Choroid plexus epithelial cell (primary cell): Measurements from ENCODE around the gene TRIP12.

Experiments
- DNase-seq: peaks from one replicate; pipeline ENCODE4 v3.0.0-alpha.2; 2010; ENCODE audit warnings: low read depth
- H3K4me3 ChIP-seq: 2 replicates; pipeline ENCODE4 v1.5.1; 2011; ENCODE audit warnings: low read depth, mild to moderate bottlenecking, control low read depth, low read length, moderate library complexity
- TF ChIP-seq, protein P1 (sequence below): conservative IDR thresholded peaks from 2 replicates; pipeline ENCODE4 v1.5.1; 2011; ENCODE audit warnings: low read depth, mild to moderate bottlenecking, control low read depth, inconsistent platforms, low read length, moderate library complexity

Gene TRIP12

DNA sequence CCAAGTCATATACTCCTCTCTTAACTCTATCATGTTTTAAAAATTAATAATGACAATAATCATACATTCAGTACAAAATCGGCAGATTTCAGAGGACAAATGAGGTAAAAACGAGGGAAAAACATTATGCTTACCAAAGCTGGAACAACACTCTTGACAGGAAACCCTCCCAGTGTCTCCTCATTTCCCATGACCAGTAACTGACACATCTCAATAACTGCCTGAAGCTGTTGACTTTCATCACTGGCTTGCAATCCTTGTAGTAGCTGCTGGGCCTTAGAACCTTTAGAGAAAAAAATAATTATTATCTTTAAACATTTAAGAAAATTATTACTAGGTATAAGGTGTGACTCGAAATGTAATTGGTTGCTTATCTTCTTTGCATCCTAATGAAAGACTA, 103.6 kb downstream of the TRIP12 start:
- DNase-seq, result no peak
- H3K4me3 ChIP-seq, result no peak overlapping the region
- TF ChIP-seq, protein P1, sequence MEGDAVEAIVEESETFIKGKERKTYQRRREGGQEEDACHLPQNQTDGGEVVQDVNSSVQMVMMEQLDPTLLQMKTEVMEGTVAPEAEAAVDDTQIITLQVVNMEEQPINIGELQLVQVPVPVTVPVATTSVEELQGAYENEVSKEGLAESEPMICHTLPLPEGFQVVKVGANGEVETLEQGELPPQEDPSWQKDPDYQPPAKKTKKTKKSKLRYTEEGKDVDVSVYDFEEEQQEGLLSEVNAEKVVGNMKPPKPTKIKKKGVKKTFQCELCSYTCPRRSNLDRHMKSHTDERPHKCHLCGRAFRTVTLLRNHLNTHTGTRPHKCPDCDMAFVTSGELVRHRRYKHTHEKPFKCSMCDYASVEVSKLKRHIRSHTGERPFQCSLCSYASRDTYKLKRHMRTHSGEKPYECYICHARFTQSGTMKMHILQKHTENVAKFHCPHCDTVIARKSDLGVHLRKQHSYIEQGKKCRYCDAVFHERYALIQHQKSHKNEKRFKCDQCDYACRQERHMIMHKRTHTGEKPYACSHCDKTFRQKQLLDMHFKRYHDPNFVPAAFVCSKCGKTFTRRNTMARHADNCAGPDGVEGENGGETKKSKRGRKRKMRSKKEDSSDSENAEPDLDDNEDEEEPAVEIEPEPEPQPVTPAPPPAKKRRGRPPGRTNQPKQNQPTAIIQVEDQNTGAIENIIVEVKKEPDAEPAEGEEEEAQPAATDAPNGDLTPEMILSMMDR, result no peak

DNA sequence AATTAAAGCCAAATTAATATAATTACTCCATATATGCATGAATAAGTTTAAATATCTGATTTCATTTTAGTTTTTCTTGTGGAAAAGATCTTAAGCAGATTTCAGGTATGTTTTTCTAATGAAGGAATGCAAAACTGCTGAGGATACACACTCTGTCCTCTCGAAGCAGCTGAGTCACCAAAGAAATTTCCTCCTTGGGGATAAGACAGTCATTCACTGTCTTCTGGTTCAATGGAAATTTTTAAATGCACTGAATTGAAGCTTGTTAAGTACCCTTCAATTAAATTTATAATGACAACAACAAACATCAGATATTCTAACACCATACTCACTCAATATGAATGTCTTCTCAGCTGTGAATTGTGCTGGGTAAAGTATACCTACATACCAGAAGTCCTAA, 106.0 kb downstream of the TRIP12 start:
- TF ChIP-seq, protein P1, result no peak
- peak; percentile 63 for DNase-seq
- H3K4me3 ChIP-seq, result no peak overlapping the region

DNA sequence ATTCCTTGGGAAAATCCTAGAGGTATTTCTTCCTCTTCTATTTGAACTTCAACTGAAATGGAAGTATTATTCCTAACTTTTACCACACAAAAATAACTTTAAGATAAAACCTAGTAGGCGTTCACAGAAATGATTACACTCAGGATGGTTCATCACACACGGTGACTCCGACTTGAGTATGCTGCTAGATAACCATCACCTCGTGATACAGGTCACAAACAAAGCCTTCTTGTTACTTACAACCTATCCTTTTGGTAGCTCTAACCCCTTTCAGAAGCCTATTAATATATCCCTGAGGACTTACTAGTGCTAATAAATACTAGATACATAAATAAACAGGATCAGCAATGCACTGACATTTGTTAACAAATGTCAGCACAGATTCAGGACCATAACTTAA, 106.5 kb downstream of the TRIP12 start:
- DNase-seq, result peak; percentile 42
- TF ChIP-seq, protein P1, result no peak
- H3K4me3 ChIP-seq, result no peak overlapping the region

DNA sequence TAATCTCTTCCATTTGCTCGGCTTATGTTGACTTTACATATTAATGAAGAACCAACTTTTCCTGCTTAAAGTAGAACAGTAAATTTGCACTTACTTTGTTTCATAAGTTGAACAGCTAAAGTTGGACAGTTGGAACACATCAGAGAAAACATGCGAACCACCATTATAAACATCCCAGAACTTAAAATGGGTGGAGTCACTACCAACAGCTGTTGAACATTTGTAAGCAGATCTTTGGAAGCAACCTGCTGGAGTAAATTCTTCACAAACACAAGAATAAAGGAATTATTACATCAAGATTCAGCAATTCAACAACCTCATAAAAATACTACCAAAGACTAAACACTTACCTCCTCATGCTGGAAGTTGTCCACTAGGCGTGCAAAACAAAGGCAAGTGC, 111.0 kb downstream of the TRIP12 start:
- DNase-seq, result peak; percentile 17
- no peak overlapping the region for H3K4me3 ChIP-seq
- TF ChIP-seq, protein P1, result no peak

DNA sequence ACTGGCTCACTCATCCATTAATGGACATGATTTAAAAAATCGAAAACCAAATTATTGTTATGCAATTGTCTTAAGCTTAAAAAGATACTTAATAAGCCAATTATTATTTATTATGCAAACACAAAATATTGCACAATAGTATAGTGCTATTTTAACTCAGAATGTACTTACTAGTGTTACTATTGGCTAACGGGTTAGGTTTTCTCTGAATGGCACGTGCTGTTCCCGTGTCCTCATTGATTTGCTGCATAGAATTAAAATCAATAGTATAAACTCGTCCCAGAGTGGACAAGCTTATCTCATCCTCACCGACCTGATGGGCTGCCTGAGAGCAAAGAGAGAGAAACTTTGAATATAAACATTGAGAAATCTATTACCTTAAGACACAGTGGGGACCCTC, 116.2 kb downstream of the TRIP12 start:
- DNase-seq, result no peak
- no peak overlapping the region for H3K4me3 ChIP-seq
- TF ChIP-seq, protein P1, result no peak

DNA sequence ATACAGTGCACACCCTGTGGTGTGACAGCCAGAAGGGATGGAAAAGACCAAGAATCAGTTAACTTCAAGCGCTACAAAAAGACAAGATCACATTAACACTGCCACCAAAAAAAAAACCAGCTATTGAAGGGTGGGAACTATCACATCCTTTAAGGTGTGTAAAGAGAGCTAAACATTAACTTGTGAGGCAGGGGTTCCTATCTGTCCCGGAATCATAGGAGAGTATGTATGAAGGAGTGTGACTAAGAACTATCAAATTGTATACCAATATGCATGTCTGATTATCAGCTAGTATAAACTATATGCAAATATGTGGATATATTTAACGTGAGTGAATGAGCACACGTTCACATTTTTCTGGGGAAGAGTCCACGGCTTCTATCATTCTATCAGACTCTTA, 119.0 kb downstream of the TRIP12 start:
- H3K4me3 ChIP-seq, result no peak overlapping the region
- no peak for DNase-seq
- TF ChIP-seq, protein P1, result no peak

DNA sequence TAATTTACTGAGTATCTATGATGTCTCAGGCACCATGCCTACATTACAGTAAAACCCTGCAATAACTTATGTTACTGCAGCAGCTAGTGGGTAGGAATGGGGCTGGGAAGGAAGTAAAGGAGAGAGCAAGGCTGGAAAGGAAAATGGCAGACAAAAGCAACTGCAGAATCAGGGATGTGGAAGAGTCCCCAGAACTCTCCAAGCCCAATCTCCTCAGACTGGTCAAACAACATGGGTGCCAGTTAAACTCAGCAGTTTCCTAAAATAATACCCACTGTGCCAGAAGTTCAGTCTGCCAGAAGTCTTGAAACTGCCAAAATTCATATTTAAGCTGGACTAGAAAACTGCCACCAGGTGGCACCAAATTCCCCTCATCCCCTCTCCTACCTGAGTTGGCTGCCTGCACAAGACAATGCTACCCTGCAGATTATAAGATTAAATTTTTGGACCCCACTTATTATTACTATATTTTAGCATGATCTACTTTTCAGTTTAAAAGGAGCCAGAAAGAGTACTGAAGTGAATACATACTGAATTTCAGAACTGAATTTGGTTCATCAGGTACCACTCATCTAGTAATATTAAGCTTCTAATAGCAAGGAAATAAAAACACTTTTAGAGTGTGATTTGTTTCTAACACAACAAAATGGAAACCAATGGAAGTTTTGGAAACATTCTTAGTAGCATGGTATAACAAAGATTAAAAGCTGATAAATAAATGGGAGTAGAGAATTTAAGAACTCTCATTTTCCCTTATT, 120.6 kb downstream of the TRIP12 start:
- no peak overlapping the region for H3K4me3 ChIP-seq
- peak; percentile 86 for DNase-seq
- TF ChIP-seq, protein P1, result peak; percentile 82
